IMR-90 (cell line): ENCODE measurements around the gene FAM114A2. TPM values are rescaled to one million over a fixed set of nuclear protein-coding genes. Genes with fewer than 3 reads are reported as not detected.

Experiments used
- ATAC-seq: fragments of 200-7000 bp; cut with Tn5 transposase; 2 replicates; pipeline ENCODE4 v1.9.1; 2020; ENCODE audit warnings: low read depth, mild to moderate bottlenecking, moderate library complexity
- BruUV-seq: library from RNA; stranded (reverse); fragments of 400-500 nt; replicated peaks from 2 replicates; lab custom pipeline; 2021; lab: Mats Ljungman, UMichigan
- CTCF ChIA-PET: fragments of 300-600 bp; formaldehyde crosslinking; extraction: SDS; loops from one replicate; lab custom pipeline; 2021; ENCODE audit warnings: antibody characterized with exemption; lab: Yijun Ruan, JAX
- POLR2A ChIA-PET: fragments of 300-600 bp; sonication (Branson Sonifier 250); formaldehyde crosslinking; loops from one replicate; lab custom pipeline; 2022; ENCODE audit warnings: antibody characterized with exemption; ENCODE audit not compliant: unreplicated experiment; lab: Charles Lee
- DNase-seq: peaks from one replicate; pipeline ENCODE4 v3.0.0; 2013
- H2AFZ ChIP-seq: replicated peaks from 2 replicates; pipeline ENCODE3; 2013; ENCODE audit warnings: low read length, mild to moderate bottlenecking; ENCODE audit not compliant: poor library complexity
- H2AK5ac ChIP-seq: 2 replicates; pipeline ENCODE4 v1.6.1; 2013; ENCODE audit warnings: low read depth, low read length, inconsistent platforms
- H2AK9ac ChIP-seq: replicated peaks from 2 replicates; pipeline ENCODE3; 2013; ENCODE audit warnings: mild to moderate bottlenecking, low read depth, low read length, moderate library complexity; ENCODE audit not compliant: poor library complexity
- H2BK120ac ChIP-seq: 2 replicates; pipeline ENCODE4 v1.6.1; 2013; ENCODE audit warnings: low read depth, low read length, inconsistent platforms
- H2BK15ac ChIP-seq: 3 replicates; pipeline ENCODE4 v1.6.1; 2013; ENCODE audit warnings: low read depth, low read length, inconsistent platforms
- H2BK20ac ChIP-seq: 2 replicates; pipeline ENCODE4 v1.6.1; 2013; ENCODE audit warnings: low read depth, mild to moderate bottlenecking, inconsistent platforms, low read length, moderate library complexity
- H2BK5ac ChIP-seq: 2 replicates; pipeline ENCODE4 v1.6.1; 2013; ENCODE audit warnings: mild to moderate bottlenecking, low read depth, low read length, inconsistent platforms; ENCODE audit not compliant: poor library complexity, severe bottlenecking
- H3K14ac ChIP-seq: replicated peaks from 2 replicates; pipeline ENCODE4 v1.6.1; 2013; ENCODE audit warnings: low read depth, low read length, inconsistent platforms
- H3K18ac ChIP-seq: 2 replicates; pipeline ENCODE4 v1.6.1; 2013; ENCODE audit warnings: low read depth, low read length, control low read depth
- H3K23ac ChIP-seq: 2 replicates; pipeline ENCODE4 v1.6.1; 2013; ENCODE audit warnings: low read depth, low read length, inconsistent platforms
- H3K27ac ChIP-seq: 2 replicates; pipeline ENCODE4 v1.5.1; 2013; ENCODE audit warnings: mild to moderate bottlenecking, control low read depth, low read length; ENCODE audit not compliant: insufficient read depth
- H3K27me3 ChIP-seq: 2 replicates; pipeline ENCODE4 v1.6.1; 2013; ENCODE audit warnings: low read length; ENCODE audit not compliant: control insufficient read depth, insufficient read depth
- H3K36me3 ChIP-seq: 2 replicates; pipeline ENCODE4 v1.6.1; 2013; ENCODE audit warnings: low read length, mixed read lengths; ENCODE audit not compliant: control insufficient read depth, insufficient read depth
- H3K4ac ChIP-seq: 2 replicates; pipeline ENCODE4 v1.6.1; 2013; ENCODE audit warnings: low read depth, low read length, inconsistent platforms
- H3K4me1 ChIP-seq: 2 replicates; pipeline ENCODE4 v1.6.1; 2013; ENCODE audit warnings: low read length, mixed read lengths; ENCODE audit not compliant: control insufficient read depth, insufficient read depth
- H3K4me2 ChIP-seq: 2 replicates; pipeline ENCODE4 v1.6.1; 2013; ENCODE audit warnings: low read depth, mild to moderate bottlenecking, control low read depth, low read length, moderate library complexity
- H3K4me3 ChIP-seq: 2 replicates; pipeline ENCODE4 v1.5.1; 2013; ENCODE audit warnings: low read depth, mild to moderate bottlenecking, control low read depth, low read length, moderate library complexity; ENCODE audit not compliant: insufficient read depth
- H3K56ac ChIP-seq: 2 replicates; pipeline ENCODE4 v1.6.1; 2013; ENCODE audit warnings: low read length, inconsistent platforms; ENCODE audit not compliant: insufficient read depth; ENCODE audit errors: extremely low read depth
- H3K79me1 ChIP-seq, 2 experiments: 2 replicates each; pipeline ENCODE4 v1.6.1; 2013; ENCODE audit warnings: low read length in 2 of 2, inconsistent platforms in 1 of 2, low read depth in 1 of 2
- H3K9ac ChIP-seq: 2 replicates; pipeline ENCODE4 v1.6.1; 2013; ENCODE audit warnings: low read depth, low read length, control low read depth
- H3K9me1 ChIP-seq: 2 replicates; pipeline ENCODE4 v1.6.1; 2013; ENCODE audit warnings: low read length, inconsistent platforms; ENCODE audit not compliant: insufficient read depth
- H3K9me3 ChIP-seq: 2 replicates; pipeline ENCODE4 v1.6.1; 2013; ENCODE audit warnings: low read length; ENCODE audit not compliant: control insufficient read depth, insufficient read depth
- H4K20me1 ChIP-seq: 2 replicates; pipeline ENCODE4 v1.6.1; 2013; ENCODE audit warnings: low read length, inconsistent platforms; ENCODE audit not compliant: insufficient read depth
- H4K5ac ChIP-seq: 2 replicates; pipeline ENCODE4 v1.6.1; 2013; ENCODE audit warnings: mild to moderate bottlenecking, low read depth, low read length, control low read depth
- H4K8ac ChIP-seq, 2 experiments: 2 replicates each; pipeline ENCODE4 v1.6.1; 2013; ENCODE audit warnings: low read depth in 2 of 2, low read length in 2 of 2, control low read depth in 1 of 2, inconsistent platforms in 1 of 2
- H4K91ac ChIP-seq: 2 replicates; pipeline ENCODE4 v1.6.1; 2013; ENCODE audit warnings: low read depth, low read length, inconsistent platforms; ENCODE audit not compliant: insufficient read depth
- BHLHE40 ChIP-seq: fragments of 150-350 bp; IDR thresholded peaks from 2 replicates; pipeline ENCODE4 v1.6.1; 2016; ENCODE audit warnings: mild to moderate bottlenecking, low read depth, low read length
- CEBPB ChIP-seq: IDR thresholded peaks from 2 replicates; pipeline ENCODE4 v1.6.1; 2012; ENCODE audit warnings: low read depth, low read length, improper control_type of control experiment
- CHD1 ChIP-seq: IDR thresholded peaks from 2 replicates; pipeline ENCODE4 v1.6.1; 2012; ENCODE audit warnings: low read depth, low read length, improper control_type of control experiment
- FOS ChIP-seq: fragments of 150-350 bp; IDR thresholded peaks from 2 replicates; pipeline ENCODE4 v1.6.1; 2016; ENCODE audit warnings: low read depth, low read length
- MAFK ChIP-seq: IDR thresholded peaks from 2 replicates; pipeline ENCODE4 v1.6.1; 2012; ENCODE audit warnings: low read depth, low read length, improper control_type of control experiment
- MAZ ChIP-seq: IDR thresholded peaks from 2 replicates; pipeline ENCODE4 v1.6.1; 2012; ENCODE audit warnings: low read depth, mild to moderate bottlenecking, low read length, improper control_type of control experiment, moderate library complexity, borderline replicate concordance
- MXI1 ChIP-seq: IDR thresholded peaks from 2 replicates; pipeline ENCODE4 v1.6.1; 2012; ENCODE audit warnings: low read depth, mild to moderate bottlenecking, low read length, moderate library complexity, borderline replicate concordance
- NFE2L2 ChIP-seq: fragments of 150-350 bp; IDR thresholded peaks from 2 replicates; pipeline ENCODE4 v1.6.1; 2016; ENCODE audit warnings: low read depth, mild to moderate bottlenecking, low read length
- POLR2A ChIP-seq: IDR thresholded peaks from 2 replicates; pipeline ENCODE4 v1.6.1; 2012; ENCODE audit warnings: mild to moderate bottlenecking, low read depth, low read length
- RAD21 ChIP-seq: IDR thresholded peaks from 2 replicates; pipeline ENCODE4 v1.6.1; 2012; ENCODE audit warnings: low read length, improper control_type of control experiment
- RCOR1 ChIP-seq: IDR thresholded peaks from 2 replicates; pipeline ENCODE4 v1.6.1; 2012; ENCODE audit warnings: mild to moderate bottlenecking, low read length, improper control_type of control experiment; ENCODE audit not compliant: insufficient replicate concordance
- RFX5 ChIP-seq: IDR thresholded peaks from 2 replicates; pipeline ENCODE4 v1.8.0; 2012; ENCODE audit warnings: low read depth, mild to moderate bottlenecking, low read length, moderate library complexity
- SMC3 ChIP-seq: fragments of 150-350 bp; IDR thresholded peaks from 2 replicates; pipeline ENCODE4 v1.6.1; 2016; ENCODE audit warnings: low read depth, mild to moderate bottlenecking, antibody characterized with exemption, low read length, moderate library complexity
- WGBS, 2 experiments: methylation state at CpG; one replicate each; pipeline versions ENCODE4 v1.1.5 to v1.1.7; 2013; ENCODE audit warnings: missing lambda C conversion rate in 2 of 2; ENCODE audit not compliant: insufficient read length in 1 of 2; ENCODE audit errors: extremely low coverage in 2 of 2; 5-methylcytosine and 5-hydroxymethylcytosine counted together
- dilution Hi-C: fragments of 300-500 bp; cut with HindIII; formaldehyde crosslinking; loops from one replicate; pipeline ENCODE4 v1.14.3; 2018; ENCODE audit warnings: low sequenced_read_pairs; ENCODE audit not compliant: unreplicated experiment
- in situ Hi-C: fragments of 300-500 bp; cut with MboI; formaldehyde crosslinking; loops from 3 replicates; pipeline ENCODE4 v1.14.3; 2019; ENCODE audit warnings: low sequenced_read_pairs, inconsistent platforms, mixed read lengths
- intact Hi-C: fragments of 100-400 bp; cut with micrococcal nuclease; formaldehyde crosslinking; loops from 2 replicates; pipeline ENCODE4 v1.10.0; 2022
- polyA plus RNA-seq, 3 experiments: library from polyadenylated mRNA; depleted of rRNA; stranded (reverse); fragments of >200 nt; gene quantifications; 2 replicates each; pipeline ENCODE4 v1.2.3, GENCODE V29; 2012; ENCODE audit warnings: low replicate concordance in 1 of 3
- total RNA-seq: library from RNA; depleted of rRNA; stranded (reverse); fragments of >200 nt; gene quantifications from 2 replicates; pipeline ENCODE4 v1.2.3, GENCODE V29; 2012
- TF ChIP-seq, protein P1 (sequence below): fragments of 150-350 bp; IDR thresholded peaks from 2 replicates; pipeline ENCODE4 v1.6.1; 2017; ENCODE audit warnings: mild to moderate bottlenecking, antibody characterized with exemption, low read length, low read depth
- TF ChIP-seq, protein P2 (sequence below): fragments of 150-350 bp; IDR thresholded peaks from 2 replicates; pipeline ENCODE4 v1.6.1; 2016; ENCODE audit warnings: low read depth, mild to moderate bottlenecking, low read length, moderate library complexity, borderline replicate concordance
- TF ChIP-seq, protein P3 (sequence below): conservative IDR thresholded peaks from 2 replicates; pipeline ENCODE4 v1.5.1; 2012; ENCODE audit warnings: mild to moderate bottlenecking, low read depth, low read length, improper control_type of control experiment

Gene FAM114A2
- total and polyA plus RNA-seq, 2 of the 4 experiments (the other 2 are of a cell fraction): 13.2 to 41.2 TPM

DNA sequence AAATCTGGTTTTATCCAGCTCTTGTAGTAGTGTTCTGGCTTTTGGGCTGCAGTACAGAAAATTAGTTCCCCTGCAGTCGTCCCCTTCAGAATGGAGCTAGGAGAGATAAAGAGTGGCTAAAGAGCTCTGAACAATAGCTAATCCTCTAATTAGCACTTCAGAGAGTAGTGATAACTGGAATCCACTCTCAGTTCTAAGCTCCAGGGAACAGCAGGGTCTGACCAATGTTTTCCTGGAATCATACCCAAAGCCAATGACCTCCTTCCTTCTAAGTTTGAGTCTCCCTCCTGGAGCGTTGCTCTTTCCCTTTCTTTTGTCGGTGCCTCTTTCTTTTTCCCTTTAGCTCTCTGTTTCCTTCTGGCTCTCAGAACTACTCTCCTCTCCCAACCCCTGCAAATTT, 47.4 kb upstream of the FAM114A2 start:
- H3K18ac ChIP-seq: no peak overlapping the region
- no peak overlapping the region for H2BK120ac ChIP-seq
- dilution Hi-C loops (no loop called here), intact Hi-C loops (no loop called here), in situ Hi-C loops (no loop called here)
- H3K9me3 ChIP-seq: no peaks in the 10 kb centered on the region
- no peak overlapping the region for H3K4me2 ChIP-seq
- H3K27ac ChIP-seq: no peak overlapping the region
- H2BK5ac ChIP-seq: no peak overlapping the region
- H4K20me1 ChIP-seq: no peaks in the 10 kb centered on the region
- no peak overlapping the region for H3K14ac ChIP-seq
- TF ChIP-seq, protein P1, sequence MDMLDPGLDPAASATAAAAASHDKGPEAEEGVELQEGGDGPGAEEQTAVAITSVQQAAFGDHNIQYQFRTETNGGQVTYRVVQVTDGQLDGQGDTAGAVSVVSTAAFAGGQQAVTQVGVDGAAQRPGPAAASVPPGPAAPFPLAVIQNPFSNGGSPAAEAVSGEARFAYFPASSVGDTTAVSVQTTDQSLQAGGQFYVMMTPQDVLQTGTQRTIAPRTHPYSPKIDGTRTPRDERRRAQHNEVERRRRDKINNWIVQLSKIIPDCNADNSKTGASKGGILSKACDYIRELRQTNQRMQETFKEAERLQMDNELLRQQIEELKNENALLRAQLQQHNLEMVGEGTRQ: no peak
- TF ChIP-seq FOS (no peak), RCOR1 (no peak), NFE2L2 (no peak), CHD1 (no peak), CEBPB (no peak), RFX5 (no peak), MAFK (no peak), POLR2A (no peak), RAD21 (no peak), SMC3 (no peak), MXI1 (no peak), BHLHE40 (no peak), MAZ (no peak)
- TF ChIP-seq, protein P2, sequence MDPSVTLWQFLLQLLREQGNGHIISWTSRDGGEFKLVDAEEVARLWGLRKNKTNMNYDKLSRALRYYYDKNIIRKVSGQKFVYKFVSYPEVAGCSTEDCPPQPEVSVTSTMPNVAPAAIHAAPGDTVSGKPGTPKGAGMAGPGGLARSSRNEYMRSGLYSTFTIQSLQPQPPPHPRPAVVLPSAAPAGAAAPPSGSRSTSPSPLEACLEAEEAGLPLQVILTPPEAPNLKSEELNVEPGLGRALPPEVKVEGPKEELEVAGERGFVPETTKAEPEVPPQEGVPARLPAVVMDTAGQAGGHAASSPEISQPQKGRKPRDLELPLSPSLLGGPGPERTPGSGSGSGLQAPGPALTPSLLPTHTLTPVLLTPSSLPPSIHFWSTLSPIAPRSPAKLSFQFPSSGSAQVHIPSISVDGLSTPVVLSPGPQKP: no peak
- TF ChIP-seq, protein P3, sequence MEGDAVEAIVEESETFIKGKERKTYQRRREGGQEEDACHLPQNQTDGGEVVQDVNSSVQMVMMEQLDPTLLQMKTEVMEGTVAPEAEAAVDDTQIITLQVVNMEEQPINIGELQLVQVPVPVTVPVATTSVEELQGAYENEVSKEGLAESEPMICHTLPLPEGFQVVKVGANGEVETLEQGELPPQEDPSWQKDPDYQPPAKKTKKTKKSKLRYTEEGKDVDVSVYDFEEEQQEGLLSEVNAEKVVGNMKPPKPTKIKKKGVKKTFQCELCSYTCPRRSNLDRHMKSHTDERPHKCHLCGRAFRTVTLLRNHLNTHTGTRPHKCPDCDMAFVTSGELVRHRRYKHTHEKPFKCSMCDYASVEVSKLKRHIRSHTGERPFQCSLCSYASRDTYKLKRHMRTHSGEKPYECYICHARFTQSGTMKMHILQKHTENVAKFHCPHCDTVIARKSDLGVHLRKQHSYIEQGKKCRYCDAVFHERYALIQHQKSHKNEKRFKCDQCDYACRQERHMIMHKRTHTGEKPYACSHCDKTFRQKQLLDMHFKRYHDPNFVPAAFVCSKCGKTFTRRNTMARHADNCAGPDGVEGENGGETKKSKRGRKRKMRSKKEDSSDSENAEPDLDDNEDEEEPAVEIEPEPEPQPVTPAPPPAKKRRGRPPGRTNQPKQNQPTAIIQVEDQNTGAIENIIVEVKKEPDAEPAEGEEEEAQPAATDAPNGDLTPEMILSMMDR: no peak
- H3K9me1 ChIP-seq: no peaks in the 10 kb centered on the region
- WGBS, 2 experiments: no CpG with 5 or more reads among the region's 3 CpGs
- ChIA-PET POLR2A (interaction anchor here (0.6 kb wide), 1 partner anchor 420 kb away, joined by 3 read pairs; no protein-coding TSS in a partner anchor), CTCF (interaction anchor here (1.2 kb wide), 1 partner anchor 13 kb away, joined by 4 read pairs; no protein-coding TSS in a partner anchor)
- H3K4me1 ChIP-seq: no peaks in the 10 kb centered on the region
- H2AFZ ChIP-seq: no peak overlapping the region
- H4K91ac ChIP-seq: no peak overlapping the region
- H2BK15ac ChIP-seq: no peak overlapping the region
- no TSS peak for BruUV-seq
- H3K23ac ChIP-seq: no peak overlapping the region
- no peak overlapping the region for H2AK5ac ChIP-seq
- no peak overlapping the region for H2AK9ac ChIP-seq
- no peaks in the 10 kb centered on the region for H3K36me3 ChIP-seq
- H3K56ac ChIP-seq: no peak overlapping the region
- peaks cover 18% of the 10 kb centered on the region for H3K27me3 ChIP-seq
- no peak overlapping the region for H2BK20ac ChIP-seq
- H3K4me3 ChIP-seq: no peak overlapping the region
- no peak overlapping the region for H4K8ac ChIP-seq
- H4K5ac ChIP-seq: no peak overlapping the region
- DNase-seq (no peak), ATAC-seq (no peak)
- no peak overlapping the region for H3K4ac ChIP-seq
- no peaks in the 10 kb centered on the region for H3K79me1 ChIP-seq
- H3K9ac ChIP-seq: no peak overlapping the region
